COR-L47 (cell line): ENCODE measurements around the gene TRIP13.
"Not testable (repeated sequence)": the region's sequence is repeated elsewhere in the genome, so short reads cannot be mapped to it uniquely, and the experiment has no call there.

Experiments used
- DNase-seq: peaks from one replicate; lab custom pipeline; 2025; lab: John Stamatoyannopoulos, UW

Gene TRIP13

DNA sequence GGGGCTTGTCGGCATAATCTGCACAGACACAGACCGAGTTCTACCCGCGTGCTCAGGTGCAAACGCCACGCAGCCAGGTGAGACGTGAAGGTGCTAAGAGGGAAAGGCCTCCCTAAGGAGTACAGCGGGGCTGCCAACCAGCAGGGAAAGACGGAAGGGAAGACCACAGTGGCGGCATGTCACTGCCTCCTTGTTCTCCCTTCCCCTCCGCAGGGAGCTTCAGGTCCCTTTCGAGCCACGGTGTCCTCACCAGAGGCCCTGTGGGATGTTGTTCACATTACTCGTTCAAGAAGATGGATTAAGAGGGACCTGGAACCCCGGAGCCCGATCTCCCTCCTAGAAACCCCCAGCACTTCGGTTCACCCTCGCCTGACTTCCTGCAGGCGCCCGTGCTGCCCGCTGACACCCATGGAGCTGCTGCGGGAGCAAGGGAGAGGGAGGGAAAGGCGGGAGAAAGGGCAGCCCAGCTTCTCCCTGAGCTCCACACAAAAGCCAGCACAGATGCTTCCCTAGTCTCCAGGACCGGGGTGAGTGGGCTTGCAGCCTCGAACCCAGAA is 769 bp upstream of the TRIP13 start:
- DNase-seq: no peak

- no peak for DNase-seq
Observed at GRCh38 chr5:893137-893506, 438 bp downstream of the TRIP13 start.

GRCh38 chr5:893711-894110 is 1.0 kb downstream of the TRIP13 start:
- DNase-seq: peak; percentile 43

- no peak for DNase-seq
Observed at GRCh38 chr5:900781-901180, 8.1 kb downstream of the TRIP13 start.

DNA sequence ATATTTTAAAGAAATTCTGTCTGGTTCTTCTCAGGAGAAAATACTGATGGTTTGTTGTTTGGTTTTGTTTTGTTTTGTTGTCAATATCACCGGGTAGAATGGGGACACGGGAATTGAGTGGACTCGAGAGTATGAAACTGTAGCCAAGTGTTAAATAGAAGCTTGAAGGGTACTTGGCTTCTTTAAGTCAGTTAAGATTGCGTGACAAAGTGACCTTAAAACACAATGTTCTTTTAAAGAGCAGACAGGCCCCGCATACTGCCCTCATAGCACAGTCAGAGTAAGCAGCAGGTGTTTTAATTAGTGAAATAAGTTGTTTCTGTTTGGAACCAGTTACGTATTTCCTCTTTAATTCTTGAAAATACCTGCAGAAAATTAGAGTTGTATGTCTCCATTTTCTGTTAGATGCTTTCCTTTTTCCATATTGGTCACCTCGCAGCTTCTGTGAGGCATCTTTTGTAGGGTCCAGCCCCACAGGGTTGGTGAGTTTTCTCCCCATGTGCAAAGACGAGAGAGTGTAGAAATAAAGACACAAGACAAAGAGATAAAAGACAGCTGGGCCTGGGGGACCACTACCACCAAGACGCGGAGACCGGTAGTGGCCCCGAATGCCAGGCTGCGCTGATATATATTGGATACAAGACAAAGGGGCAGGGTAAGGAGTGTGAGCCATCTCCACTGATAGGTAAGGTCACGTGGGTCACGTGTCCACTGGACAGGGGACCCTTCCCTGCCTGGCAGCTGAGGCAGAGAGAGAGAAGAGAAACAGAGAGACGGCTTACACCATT is 9.6 kb downstream of the TRIP13 start:
- no peak for DNase-seq

GRCh38 chr5:903756-904096 is 11.0 kb downstream of the TRIP13 start:
- DNase-seq: no peak

GRCh38 chr5:905139-905642 is 12.5 kb downstream of the TRIP13 start:
- no peak for DNase-seq

DNA sequence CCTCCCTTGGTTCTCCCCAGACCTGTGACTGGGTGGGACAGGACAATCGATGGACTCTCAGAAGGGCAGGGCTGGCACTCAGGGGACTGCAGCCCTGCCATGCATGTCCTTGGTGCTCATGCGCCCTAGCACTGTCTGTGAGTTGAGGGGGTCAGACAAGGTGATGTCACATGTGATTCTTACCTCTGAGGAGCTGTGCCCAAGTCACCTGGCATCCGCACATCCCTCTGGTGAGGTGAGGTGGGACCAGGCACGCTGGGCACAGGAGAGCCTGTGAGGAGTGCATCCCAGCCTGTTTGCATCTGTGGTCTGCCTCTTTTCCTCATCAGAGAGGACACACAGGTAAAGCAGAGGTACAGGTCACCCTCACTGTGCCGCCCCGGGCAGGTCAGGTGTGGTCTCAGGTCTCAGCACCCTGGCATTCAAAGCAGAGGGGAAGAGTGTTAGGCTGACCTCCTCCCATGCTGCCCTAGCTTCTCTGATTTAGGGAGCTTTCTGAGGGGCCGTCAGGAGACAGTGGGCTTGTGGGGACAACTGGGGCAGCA is 14.8 kb downstream of the TRIP13 start:
- DNase-seq: no peak

GRCh38 chr5:908172-908571 is 15.5 kb downstream of the TRIP13 start:
- no peak for DNase-seq

GRCh38 chr5:909086-909485 is 16.4 kb downstream of the TRIP13 start:
- no peak for DNase-seq

DNA sequence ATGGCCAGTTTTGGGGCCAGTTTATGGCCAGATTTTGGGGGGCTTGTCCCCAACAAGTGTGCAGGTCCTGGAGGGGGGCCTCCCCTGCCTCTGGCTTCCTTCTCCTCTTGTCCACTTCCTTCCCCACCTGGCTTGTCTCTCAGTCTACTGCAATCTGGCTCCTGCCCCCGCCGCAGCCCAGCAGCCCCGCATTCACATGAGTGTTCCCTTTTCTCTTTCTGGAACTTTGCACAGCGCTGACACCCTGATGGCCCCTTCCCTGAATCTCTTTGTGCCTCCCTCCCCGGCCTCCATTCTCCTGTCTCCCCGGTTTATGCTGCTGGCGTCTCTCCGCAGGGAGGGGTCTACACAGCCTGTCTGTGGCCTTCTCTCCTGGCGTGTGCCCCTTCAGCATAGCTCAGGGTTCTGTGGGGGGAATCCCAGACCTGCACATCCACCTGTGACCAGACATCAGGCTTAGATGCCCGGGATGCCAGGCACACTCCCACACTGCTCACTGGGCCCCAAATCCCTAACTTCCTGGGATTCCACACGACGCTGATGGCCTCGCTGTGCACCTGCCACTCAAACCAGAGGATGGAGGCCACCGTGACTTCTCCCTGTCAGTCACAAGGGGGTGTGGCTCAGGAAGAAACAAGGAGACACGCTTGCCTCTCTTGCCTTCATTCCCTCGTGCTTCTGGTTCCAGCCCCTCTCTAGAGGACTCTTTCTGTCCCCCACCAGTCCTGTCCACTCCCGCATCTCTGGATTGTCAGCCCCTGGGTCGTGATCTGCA is 17.5 kb downstream of the TRIP13 start:
- no peak for DNase-seq

DNA sequence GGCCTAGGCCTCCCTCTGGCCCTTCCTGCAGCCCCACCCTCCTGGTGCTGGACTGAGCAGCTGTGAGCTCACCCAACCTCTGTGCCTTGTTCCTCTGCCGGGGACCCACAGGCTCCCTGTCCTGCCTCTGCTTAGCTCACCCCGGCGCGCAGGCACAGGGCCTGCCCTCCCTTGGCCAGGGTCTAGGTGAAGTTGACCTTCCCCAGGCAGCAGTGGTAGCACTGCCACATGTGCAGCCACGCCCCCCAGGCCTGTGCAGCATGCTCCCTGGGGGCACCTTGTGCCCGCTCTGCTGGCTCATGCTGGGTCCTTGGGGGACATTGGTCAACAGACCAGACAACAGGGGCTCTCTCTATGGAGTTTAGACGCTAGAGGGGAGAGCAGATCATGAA is 18.1 kb downstream of the TRIP13 start:
- DNase-seq: no peak

- DNase-seq: no peak
Observed at GRCh38 chr5:911601-912000, 18.9 kb downstream of the TRIP13 start.

DNA sequence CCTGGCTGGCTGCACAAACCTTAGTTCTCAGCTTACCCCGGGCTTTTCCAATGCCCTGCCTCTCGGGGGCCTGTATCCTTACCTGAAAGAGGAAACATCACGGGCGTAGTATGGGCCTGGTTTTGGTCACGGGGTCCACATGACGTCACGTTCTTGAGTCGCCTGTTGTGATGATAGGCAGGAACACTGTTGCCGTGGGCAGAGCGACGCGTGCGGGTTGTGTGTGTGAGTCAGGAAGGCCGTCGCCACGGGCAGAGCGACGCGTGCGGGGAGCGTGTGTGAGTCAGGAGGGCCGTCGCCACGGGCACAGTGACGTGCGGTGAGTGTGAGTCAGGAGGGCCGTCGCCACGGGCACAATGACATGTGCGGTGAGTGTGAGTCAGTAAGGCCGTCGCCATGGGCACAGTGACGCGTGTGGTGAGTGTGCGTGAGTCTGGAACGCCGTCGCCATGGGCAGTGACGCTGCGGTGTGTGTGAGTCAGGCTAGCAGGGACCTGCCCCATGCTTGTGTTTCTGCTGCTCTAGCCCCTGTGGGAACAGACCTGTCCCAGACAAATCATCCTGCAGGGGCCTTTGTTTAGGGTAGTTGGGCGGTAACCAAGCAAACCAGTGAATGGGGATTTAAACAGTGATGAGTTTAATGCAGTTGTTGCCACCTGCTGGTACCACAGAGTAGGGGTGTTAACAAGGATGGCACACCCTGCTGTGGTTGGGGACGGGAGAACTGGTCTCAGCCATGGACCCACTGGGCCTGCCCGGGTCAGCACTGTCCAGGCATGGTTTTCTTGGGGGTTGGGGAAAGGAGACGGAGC is 19.8 kb downstream of the TRIP13 start:
- no peak for DNase-seq

GRCh38 chr5:914174-914573 is 21.5 kb downstream of the TRIP13 start:
- DNase-seq: no peak

DNA sequence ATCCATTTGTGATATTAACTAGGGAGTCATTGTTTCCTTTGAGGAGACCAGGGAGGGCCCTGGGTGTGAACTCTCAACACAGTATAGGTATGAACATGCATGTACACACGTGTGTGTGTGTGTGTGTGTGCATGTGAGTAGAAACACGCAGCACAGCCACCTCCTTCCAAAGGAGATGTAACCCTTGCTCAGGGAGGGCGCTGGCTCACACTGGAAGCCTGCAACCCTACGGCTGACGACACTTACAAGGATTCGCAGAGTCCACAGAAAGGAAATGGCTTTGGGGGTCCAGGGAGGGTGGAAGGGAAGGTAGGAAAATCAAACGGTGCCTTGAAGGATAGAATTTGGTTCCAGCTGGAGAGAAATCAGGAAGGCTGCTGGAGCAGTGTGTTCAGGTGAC is 21.9 kb downstream of the TRIP13 start:
- DNase-seq: no peak

- DNase-seq: not testable (repeated sequence)
Observed at GRCh38 chr5:915346-915745, 22.7 kb downstream of the TRIP13 start.

- DNase-seq: no peak
Observed at GRCh38 chr5:915946-916345, 23.3 kb downstream of the TRIP13 start.

GRCh38 chr5:916441-917293 is 24.0 kb downstream of the TRIP13 start:
- no peak for DNase-seq

- not testable (repeated sequence) for DNase-seq
Observed at GRCh38 chr5:918717-919116, 26.0 kb downstream of the TRIP13 start.
